Immature natural killer cell (primary cell): ENCODE results near the gene SLC25A44. TPM values are rescaled to one million over a fixed set of nuclear protein-coding genes. Genes with fewer than 3 reads are reported as not detected.
A peak's percentile ranks its signal among the peaks of the same experiment; 100 is the strongest.
"Not testable (repeated sequence)": the region's sequence is repeated elsewhere in the genome, so short reads cannot be mapped to it uniquely, and the experiment has no call there.

Experiments
- DNase-seq, 3 donors: peaks; one replicate each; pipeline ENCODE4 v3.0.0; 2022; ENCODE audit warnings: mixed read lengths in 1 of 3
- H3K27ac Mint-ChIP-seq, 6 donors: one replicate each; pipeline ENCODE4 v1.8.0; 2020; ENCODE audit warnings: mixed read lengths in 6 of 6, mild to moderate bottlenecking in 5 of 6, inconsistent platforms in 4 of 6, moderate library complexity in 3 of 6
- H3K27me3 Mint-ChIP-seq, 3 donors: one replicate each; pipeline ENCODE4 v1.8.0; 2020 to 2021; ENCODE audit warnings: low read depth in 3 of 3, mild to moderate bottlenecking in 3 of 3, mixed read lengths in 3 of 3, moderate library complexity in 3 of 3, inconsistent platforms in 1 of 3
- H3K36me3 Mint-ChIP-seq, 3 donors: one replicate each; pipeline ENCODE4 v1.8.0; 2020; ENCODE audit warnings: mixed read lengths in 3 of 3, inconsistent platforms in 2 of 3, mild to moderate bottlenecking in 2 of 3
- H3K4me1 Mint-ChIP-seq, 2 donors: one replicate each; pipeline ENCODE4 v1.8.0; 2020; ENCODE audit warnings: inconsistent platforms in 2 of 2, mild to moderate bottlenecking in 2 of 2, mixed read lengths in 2 of 2, moderate library complexity in 1 of 2
- H3K4me3 Mint-ChIP-seq, 5 donors: one replicate each; pipeline ENCODE4 v1.8.0; 2020; ENCODE audit warnings: mild to moderate bottlenecking in 5 of 5, mixed read lengths in 5 of 5, inconsistent platforms in 3 of 5, moderate library complexity in 3 of 5
- H3K9me3 Mint-ChIP-seq, 6 donors: one replicate each; pipeline ENCODE4 v1.8.0; 2020; ENCODE audit warnings: mild to moderate bottlenecking in 6 of 6, mixed read lengths in 6 of 6, inconsistent platforms in 4 of 6, moderate library complexity in 3 of 6
- polyA plus RNA-seq, 3 donors: library from polyadenylated mRNA; unstranded; fragments of 300-500 nt; fragmentation: Illumina TruSeq; gene quantifications; one replicate each; pipeline ENCODE4 v1.2.3, GENCODE V29; 2021

The SLC25A44 gene
- polyA plus RNA-seq, 3 donors from 2014 or later, result 5.5 to 21.5 (median 12.1) TPM

GRCh38 chr1:156176610-156177210 is 17.2 kb upstream of the SLC25A44 start:
- H3K27ac Mint-ChIP-seq, result no peak overlapping the region
- no peak for DNase-seq
- peaks cover 0 to 11% (median 8%) of the 10 kb centered on the region in 3 donors for H3K27me3 Mint-ChIP-seq
- no peaks in the 10 kb centered on the region for H3K36me3 Mint-ChIP-seq
- no peak overlapping the region for H3K4me3 Mint-ChIP-seq
- no peaks in the 10 kb centered on the region for H3K4me1 Mint-ChIP-seq
- no peaks in the 10 kb centered on the region for H3K9me3 Mint-ChIP-seq

- Mint-ChIP-seq H3K27ac (no peak overlapping the region), H3K4me3 (no peak overlapping the region), H3K27me3 (peaks cover 0 to 9% (median 8%) of the 10 kb centered on the region in 3 donors), H3K4me1 (no peaks in the 10 kb centered on the region), H3K9me3 (no peaks in the 10 kb centered on the region), H3K36me3 (no peaks in the 10 kb centered on the region)
- DNase-seq, result no peak
Observed at GRCh38 chr1:156177919-156178654, 15.8 kb upstream of the SLC25A44 start.

GRCh38 chr1:156180471-156180870 is 13.4 kb upstream of the SLC25A44 start:
- H3K27ac Mint-ChIP-seq, result no peak overlapping the region

GRCh38 chr1:156181391-156181924 is 12.4 kb upstream of the SLC25A44 start:
- not testable (repeated sequence) for DNase-seq, H3K27ac Mint-ChIP-seq, H3K27me3 Mint-ChIP-seq, H3K9me3 Mint-ChIP-seq, H3K4me3 Mint-ChIP-seq, H3K4me1 Mint-ChIP-seq, H3K36me3 Mint-ChIP-seq

More at GRCh38 chr1:156180471-156180870, 13.4 kb upstream of the SLC25A44 start:
- no peaks in the 10 kb centered on the region for H3K36me3 Mint-ChIP-seq
- H3K4me3 Mint-ChIP-seq, result no peak overlapping the region
- H3K4me1 Mint-ChIP-seq, result no peaks in the 10 kb centered on the region
- no peaks in the 10 kb centered on the region for H3K9me3 Mint-ChIP-seq
- peaks cover 0 to 9% (median 3%) of the 10 kb centered on the region in 3 donors for H3K27me3 Mint-ChIP-seq
- DNase-seq, result no peak

GRCh38 chr1:156182010-156182779 is 11.7 kb upstream of the SLC25A44 start:
- not testable (repeated sequence) for H3K4me1 Mint-ChIP-seq, H3K27me3 Mint-ChIP-seq, DNase-seq, H3K9me3 Mint-ChIP-seq, H3K4me3 Mint-ChIP-seq, H3K27ac Mint-ChIP-seq, H3K36me3 Mint-ChIP-seq

- not testable (repeated sequence) for H3K27me3 Mint-ChIP-seq, H3K36me3 Mint-ChIP-seq, H3K9me3 Mint-ChIP-seq, H3K27ac Mint-ChIP-seq, DNase-seq, H3K4me1 Mint-ChIP-seq, H3K4me3 Mint-ChIP-seq
Observed at GRCh38 chr1:156186347-156187177, 7.3 kb upstream of the SLC25A44 start.

GRCh38 chr1:156190265-156190664 is 3.6 kb upstream of the SLC25A44 start:
- not testable (repeated sequence) for H3K27ac Mint-ChIP-seq, H3K4me3 Mint-ChIP-seq, H3K9me3 Mint-ChIP-seq, DNase-seq, H3K36me3 Mint-ChIP-seq, H3K27me3 Mint-ChIP-seq
- peaks cover 21 to 23% of the 10 kb centered on the region in 2 donors for H3K4me1 Mint-ChIP-seq

GRCh38 chr1:156191292-156191964 is 2.5 kb upstream of the SLC25A44 start:
- Mint-ChIP-seq H3K9me3 (peaks cover 0 to 2% (median 0%) of the 10 kb centered on the region in 6 donors), H3K4me3 (no peak overlapping the region), H3K27ac (no peak overlapping the region), H3K36me3 (peaks cover 0 to 4% (median 3%) of the 10 kb centered on the region in 3 donors), H3K27me3 (peaks cover 2 to 8% (median 2%) of the 10 kb centered on the region in 3 donors), H3K4me1 (peaks cover 28 to 35% of the 10 kb centered on the region in 2 donors)
- no peak for DNase-seq

GRCh38 chr1:156193208-156193487 is 756 bp upstream of the SLC25A44 start:
- Mint-ChIP-seq H3K27ac (peak overlapping the region; percentile 89 to 94 (median 93)), H3K36me3 (peaks cover 0 to 4% (median 3%) of the 10 kb centered on the region in 3 donors), H3K9me3 (no peaks in the 10 kb centered on the region), H3K4me1 (peaks cover 37 to 52% of the 10 kb centered on the region in 2 donors), H3K27me3 (peaks cover 0 to 8% (median 2%) of the 10 kb centered on the region in 3 donors), H3K4me3 (peak overlapping the region; percentile 92 to 98 (median 93))
- no peak for DNase-seq

- Mint-ChIP-seq H3K27me3 (peaks cover 0 to 9% (median 2%) of the 10 kb centered on the region in 3 donors), H3K4me1 (peaks cover 47 to 64% of the 10 kb centered on the region in 2 donors), H3K27ac (peak overlapping the region; percentile 89 to 94 (median 93)), H3K9me3 (no peaks in the 10 kb centered on the region), H3K4me3 (peak overlapping the region; percentile 92 to 98 (median 93)), H3K36me3 (peaks cover 0 to 4% (median 4%) of the 10 kb centered on the region in 3 donors)
- no peak for DNase-seq
Observed at GRCh38 chr1:156194300-156194652, 372 bp downstream of the SLC25A44 start.

GRCh38 chr1:156195853-156196252 is 1.9 kb downstream of the SLC25A44 start:
- DNase-seq, result no peak
- no peaks in the 10 kb centered on the region for H3K9me3 Mint-ChIP-seq
- H3K36me3 Mint-ChIP-seq, result peaks cover 0 to 17% (median 10%) of the 10 kb centered on the region in 3 donors
- peak overlapping the region in 2 of 6 donors; percentile 8 to 81 for H3K27ac Mint-ChIP-seq
- H3K27me3 Mint-ChIP-seq, result peaks cover 0 to 7% (median 2%) of the 10 kb centered on the region in 3 donors
- peaks cover 57 to 77% of the 10 kb centered on the region in 2 donors for H3K4me1 Mint-ChIP-seq
- H3K4me3 Mint-ChIP-seq, result peak overlapping the region; percentile 49 to 93 (median 64)

- Mint-ChIP-seq H3K27ac (no peak overlapping the region), H3K9me3 (no peaks in the 10 kb centered on the region), H3K36me3 (peaks cover 0 to 17% (median 10%) of the 10 kb centered on the region in 3 donors), H3K27me3 (peaks cover 0 to 7% (median 2%) of the 10 kb centered on the region in 3 donors), H3K4me1 (peaks cover 57 to 77% of the 10 kb centered on the region in 2 donors), H3K4me3 (peak overlapping the region in 1 of 5 donors; percentile 43)
- DNase-seq, result no peak
Observed at GRCh38 chr1:156196445-156196844, 2.5 kb downstream of the SLC25A44 start.
